Lung (tissue), 12 donors: Measurements from ENCODE around the gene POU2AF3. TPM values are rescaled to one million over a fixed set of nuclear protein-coding genes. Genes with fewer than 3 reads are reported as not detected.

Experiments
- ATAC-seq: fragments of 200-7000 bp; cut with Tn5 transposase; one replicate; pipeline ENCODE4 v1.9.1; 2020; ENCODE audit warnings: moderate number of reproducible peaks; ENCODE audit not compliant: insufficient read depth, low FRiP score
- DNase-seq, 3 donors: peaks; one replicate each; pipeline ENCODE4 v3.0.0-alpha.2; 2013 to 2017
- H3K27ac ChIP-seq, 2 donors: one replicate each; pipeline ENCODE4 v1.5.1; 2013; ENCODE audit warnings: mild to moderate bottlenecking in 2 of 2, moderate library complexity in 2 of 2, control low read depth in 1 of 2, inconsistent platforms in 1 of 2, low read depth in 1 of 2, low read length in 1 of 2
- H3K27me3 ChIP-seq, 3 donors: one replicate each; pipeline ENCODE4 v1.5.1; 2013; ENCODE audit warnings: low read length in 2 of 3; ENCODE audit not compliant: control insufficient read depth in 3 of 3, insufficient read depth in 3 of 3
- H3K36me3 ChIP-seq, 4 donors: one replicate each; pipeline ENCODE4 v1.5.1; 2013; ENCODE audit warnings: low read length in 4 of 4, mild to moderate bottlenecking in 1 of 4, moderate library complexity in 1 of 4; ENCODE audit not compliant: control insufficient read depth in 4 of 4, insufficient read depth in 4 of 4
- H3K4me1 ChIP-seq, 5 donors: one replicate each; pipeline ENCODE4 v1.5.1; 2013; ENCODE audit warnings: low read length in 5 of 5, mild to moderate bottlenecking in 2 of 5, moderate library complexity in 1 of 5; ENCODE audit not compliant: control insufficient read depth in 5 of 5, insufficient read depth in 5 of 5
- H3K4me3 ChIP-seq: one replicate; pipeline ENCODE4 v1.5.1; 2013; ENCODE audit warnings: mild to moderate bottlenecking, control low read depth, moderate library complexity
- H3K9ac ChIP-seq, 2 donors: one replicate each; pipeline ENCODE4 v1.5.1; 2013; ENCODE audit warnings: low read length in 2 of 2, control low read depth in 1 of 2; ENCODE audit not compliant: insufficient read depth in 1 of 2
- H3K9me3 ChIP-seq, 4 donors: one replicate each; pipeline ENCODE4 v1.5.1; 2013; ENCODE audit warnings: low read length in 3 of 4, mild to moderate bottlenecking in 1 of 4, moderate library complexity in 1 of 4; ENCODE audit not compliant: control insufficient read depth in 4 of 4, insufficient read depth in 3 of 4
- CTCF ChIP-seq: IDR thresholded peaks from 2 replicates; pipeline ENCODE4 v1.5.1; 2012; ENCODE audit warnings: mild to moderate bottlenecking; ENCODE audit errors: control extremely low read depth, extremely low read depth
- WGBS, 2 donors: extraction: QIAGEN DNeasy Blood & Tissue Kit; methylation state at CpG; one replicate each; pipeline ENCODE4 v1.1.7; 2013; 5-methylcytosine and 5-hydroxymethylcytosine counted together
- polyA plus RNA-seq, 2 donors: library from polyadenylated mRNA; stranded (reverse); fragments of 200-250 nt; gene quantifications; one replicate each; pipeline ENCODE4 v1.2.1, GENCODE V29; 2013
- total RNA-seq, 2 donors: library from RNA; depleted of rRNA in 1 of 2; stranded (reverse); fragments of >200 nt in 1 of 2; gene quantifications; one replicate each; pipeline ENCODE4 v1.2.1, GENCODE V29; 2014 to 2021
- donor health status: control.
- donor health status: control.
- donor health status: Bipolar disorder and iron deficiency.
- donor health status: healthy.
- donor health status: DM: yes; HTN: yes; CAD: no.

Gene POU2AF3
- total and polyA plus RNA-seq, 4 donors = 1.5 to 5.4 (median 3.1) TPM

- no peak overlapping the region for H3K27ac ChIP-seq
- 80 to 82% methylated on average over 3 of the region's 3 CpGs for WGBS, 2 donors
These were observed 25.9 kb upstream of the POU2AF3 start for GRCh38 chr11:111272420-111272819.

GRCh38 chr11:111282562-111283075, 15.7 kb upstream of the POU2AF3 start:
- Histone ChIP-seq H3K4me1 (peaks cover 0 to 11% (median 0%) of the 10 kb centered on the region in 5 donors), H3K36me3 (no peaks in the 10 kb centered on the region), H3K27me3 (no peaks in the 10 kb centered on the region), H3K9me3 (no peaks in the 10 kb centered on the region), H3K4me3 (no peak overlapping the region), H3K27ac (no peak overlapping the region), H3K9ac (no peak overlapping the region)
- no peak for TF ChIP-seq CTCF
- DNase-seq = no peak
- WGBS, 2 donors = 66 to 74% methylated on average over 3 of the region's 3 CpGs
- ATAC-seq = no peak

More at GRCh38 chr11:111272420-111272819, 25.9 kb upstream of the POU2AF3 start:
- Histone ChIP-seq H3K9me3 (no peaks in the 10 kb centered on the region), H3K27me3 (no peaks in the 10 kb centered on the region), H3K4me3 (no peak overlapping the region), H3K9ac (no peak overlapping the region), H3K4me1 (no peaks in the 10 kb centered on the region), H3K36me3 (no peaks in the 10 kb centered on the region)
- ATAC-seq = no peak
- DNase-seq = no peak
- no peak for TF ChIP-seq CTCF

- DNase-seq (no peak), ATAC-seq (no peak)
- no peak overlapping the region for H3K4me3 ChIP-seq
- no peak overlapping the region for H3K27ac ChIP-seq
- H3K9ac ChIP-seq = no peak overlapping the region
- WGBS, 2 donors = 74 to 76% methylated on average over 33 of the region's 33 CpGs
- H3K27me3 ChIP-seq = no peaks in the 10 kb centered on the region
- H3K4me1 ChIP-seq = peaks cover 0 to 11% (median 0%) of the 10 kb centered on the region in 5 donors
- H3K36me3 ChIP-seq = no peaks in the 10 kb centered on the region
- TF ChIP-seq CTCF = no peak
- H3K9me3 ChIP-seq = no peaks in the 10 kb centered on the region
These were observed 14.3 kb upstream of the POU2AF3 start for GRCh38 chr11:111283945-111284481.
